Measurements from ENCODE around the gene UCK1.
"Not testable (repeated sequence)": the region's sequence is repeated elsewhere in the genome, so short reads cannot be mapped to it uniquely, and the experiment has no call there.

The UCK1 gene

GRCh38 chr9:131521203-131521602 lies 9.9 kb downstream of the UCK1 start:
- no peaks in the 10 kb centered on the region for H3K27me3 ChIP-seq (ENCODE audit: control insufficient read depth in 1 of 2, insufficient read depth in 2 of 2, low read length in 2 of 2)
- H3K4me3 ChIP-seq (ENCODE audit: low read length in 2 of 2), result no peak overlapping the region
- H3K36me3 ChIP-seq (ENCODE audit: control insufficient read depth in 2 of 2, insufficient read depth in 2 of 2, low read length in 2 of 2), result peaks cover 64 to 72% of the 10 kb centered on the region in 2 donors
- H3K4me1 ChIP-seq (ENCODE audit: control insufficient read depth, insufficient read depth, low read length), result peaks cover 15% of the 10 kb centered on the region
- no peaks in the 10 kb centered on the region for H3K9me3 ChIP-seq (ENCODE audit: control insufficient read depth in 2 of 2, low read length in 2 of 2)
- no peak overlapping the region for H3K27ac ChIP-seq (ENCODE audit: low read length)
- H3K9ac ChIP-seq (ENCODE audit: low read length in 2 of 2), result no peak overlapping the region

GRCh38 chr9:131520503-131520902 lies 10.6 kb downstream of the UCK1 start:
- Histone ChIP-seq H3K4me3 (ENCODE audit: low read length in 2 of 2) (no peak overlapping the region), H3K4me1 (ENCODE audit: control insufficient read depth, insufficient read depth, low read length) (peaks cover 15% of the 10 kb centered on the region), H3K9ac (ENCODE audit: low read length in 2 of 2) (no peak overlapping the region), H3K9me3 (ENCODE audit: control insufficient read depth in 2 of 2, low read length in 2 of 2) (no peaks in the 10 kb centered on the region), H3K27ac (ENCODE audit: low read length) (no peak overlapping the region), H3K27me3 (ENCODE audit: control insufficient read depth in 1 of 2, insufficient read depth in 2 of 2, low read length in 2 of 2) (no peaks in the 10 kb centered on the region), H3K36me3 (ENCODE audit: control insufficient read depth in 2 of 2, insufficient read depth in 2 of 2, low read length in 2 of 2) (peaks cover 64 to 73% of the 10 kb centered on the region in 2 donors)

- H3K9ac ChIP-seq (ENCODE audit: low read length in 2 of 2), result no peak overlapping the region
These were observed 12.5 kb downstream of the UCK1 start for GRCh38 chr9:131518553-131518952.

GRCh38 chr9:131517761-131518190 lies 13.3 kb downstream of the UCK1 start:
- Histone ChIP-seq H3K4me3 (ENCODE audit: low read length in 2 of 2) (peak overlapping the region in 1 of 2 donors; percentile 22), H3K36me3 (ENCODE audit: control insufficient read depth in 2 of 2, insufficient read depth in 2 of 2, low read length in 2 of 2) (peaks cover 54 to 70% of the 10 kb centered on the region in 2 donors), H3K27ac (ENCODE audit: low read length) (peak overlapping the region; percentile 69), H3K27me3 (ENCODE audit: control insufficient read depth in 1 of 2, insufficient read depth in 2 of 2, low read length in 2 of 2) (no peaks in the 10 kb centered on the region), H3K4me1 (ENCODE audit: control insufficient read depth, insufficient read depth, low read length) (peaks cover 15% of the 10 kb centered on the region), H3K9ac (ENCODE audit: low read length in 2 of 2) (no peak overlapping the region), H3K9me3 (ENCODE audit: control insufficient read depth in 2 of 2, low read length in 2 of 2) (no peaks in the 10 kb centered on the region)

More at GRCh38 chr9:131518553-131518952, 12.5 kb downstream of the UCK1 start:
- Histone ChIP-seq H3K4me1 (ENCODE audit: control insufficient read depth, insufficient read depth, low read length) (peaks cover 15% of the 10 kb centered on the region), H3K4me3 (ENCODE audit: low read length in 2 of 2) (no peak overlapping the region), H3K9me3 (ENCODE audit: control insufficient read depth in 2 of 2, low read length in 2 of 2) (no peaks in the 10 kb centered on the region), H3K27ac (ENCODE audit: low read length) (peak overlapping the region; percentile 69), H3K36me3 (ENCODE audit: control insufficient read depth in 2 of 2, insufficient read depth in 2 of 2, low read length in 2 of 2) (peaks cover 56 to 65% of the 10 kb centered on the region in 2 donors), H3K27me3 (ENCODE audit: control insufficient read depth in 1 of 2, insufficient read depth in 2 of 2, low read length in 2 of 2) (no peaks in the 10 kb centered on the region)

GRCh38 chr9:131516930-131517329 lies 14.1 kb downstream of the UCK1 start:
- Histone ChIP-seq H3K36me3 (ENCODE audit: control insufficient read depth in 2 of 2, insufficient read depth in 2 of 2, low read length in 2 of 2) (peaks cover 53 to 70% of the 10 kb centered on the region in 2 donors), H3K4me3 (ENCODE audit: low read length in 2 of 2) (no peak overlapping the region), H3K27me3 (ENCODE audit: control insufficient read depth in 1 of 2, insufficient read depth in 2 of 2, low read length in 2 of 2) (no peaks in the 10 kb centered on the region), H3K9ac (ENCODE audit: low read length in 2 of 2) (no peak overlapping the region), H3K27ac (ENCODE audit: low read length) (peak overlapping the region; percentile 69), H3K9me3 (ENCODE audit: control insufficient read depth in 2 of 2, low read length in 2 of 2) (no peaks in the 10 kb centered on the region), H3K4me1 (ENCODE audit: control insufficient read depth, insufficient read depth, low read length) (peaks cover 15% of the 10 kb centered on the region)

- H3K9me3 ChIP-seq (ENCODE audit: control insufficient read depth in 2 of 2, low read length in 2 of 2), result no peaks in the 10 kb centered on the region
- no peaks in the 10 kb centered on the region for H3K27me3 ChIP-seq (ENCODE audit: control insufficient read depth in 1 of 2, insufficient read depth in 2 of 2, low read length in 2 of 2)
- H3K36me3 ChIP-seq (ENCODE audit: control insufficient read depth in 2 of 2, insufficient read depth in 2 of 2, low read length in 2 of 2), result peaks cover 55 to 70% of the 10 kb centered on the region in 2 donors
- H3K9ac ChIP-seq (ENCODE audit: low read length in 2 of 2), result no peak overlapping the region
- H3K27ac ChIP-seq (ENCODE audit: low read length), result no peak overlapping the region
- peaks cover 15% of the 10 kb centered on the region for H3K4me1 ChIP-seq (ENCODE audit: control insufficient read depth, insufficient read depth, low read length)
- no peak overlapping the region for H3K4me3 ChIP-seq (ENCODE audit: low read length in 2 of 2)
These were observed 15.0 kb downstream of the UCK1 start for GRCh38 chr9:131516100-131516499.

- not testable (repeated sequence) for H3K27ac ChIP-seq (ENCODE audit: low read length); H3K27me3 ChIP-seq (ENCODE audit: control insufficient read depth in 1 of 2, insufficient read depth in 2 of 2, low read length in 2 of 2); H3K9ac ChIP-seq (ENCODE audit: low read length in 2 of 2); H3K9me3 ChIP-seq (ENCODE audit: control insufficient read depth in 2 of 2, low read length in 2 of 2); H3K4me3 ChIP-seq (ENCODE audit: low read length in 2 of 2)
- H3K36me3 ChIP-seq (ENCODE audit: control insufficient read depth in 2 of 2, insufficient read depth in 2 of 2, low read length in 2 of 2), result peaks cover 57 to 74% of the 10 kb centered on the region in 2 donors
- H3K4me1 ChIP-seq (ENCODE audit: control insufficient read depth, insufficient read depth, low read length), result peaks cover 15% of the 10 kb centered on the region
These were observed 15.5 kb downstream of the UCK1 start for GRCh38 chr9:131515559-131516031.

- H3K9me3 ChIP-seq (ENCODE audit: control insufficient read depth in 2 of 2, low read length in 2 of 2), result no peaks in the 10 kb centered on the region
- H3K4me3 ChIP-seq (ENCODE audit: low read length in 2 of 2), result no peak overlapping the region
- no peak overlapping the region for H3K9ac ChIP-seq (ENCODE audit: low read length in 2 of 2)
- H3K27me3 ChIP-seq (ENCODE audit: control insufficient read depth in 1 of 2, insufficient read depth in 2 of 2, low read length in 2 of 2), result no peaks in the 10 kb centered on the region
- no peak overlapping the region for H3K27ac ChIP-seq (ENCODE audit: low read length)
- H3K36me3 ChIP-seq (ENCODE audit: control insufficient read depth in 2 of 2, insufficient read depth in 2 of 2, low read length in 2 of 2), result peaks cover 48 to 62% of the 10 kb centered on the region in 2 donors
- peaks cover 11% of the 10 kb centered on the region for H3K4me1 ChIP-seq (ENCODE audit: control insufficient read depth, insufficient read depth, low read length)
These were observed 17.9 kb downstream of the UCK1 start for GRCh38 chr9:131513177-131513576.

GRCh38 chr9:131511880-131512279 lies 19.2 kb downstream of the UCK1 start:
- no peak overlapping the region for H3K27ac ChIP-seq (ENCODE audit: low read length)
- H3K9me3 ChIP-seq (ENCODE audit: control insufficient read depth in 2 of 2, low read length in 2 of 2), result no peaks in the 10 kb centered on the region
- H3K4me3 ChIP-seq (ENCODE audit: low read length in 2 of 2), result no peak overlapping the region
- no peaks in the 10 kb centered on the region for H3K27me3 ChIP-seq (ENCODE audit: control insufficient read depth in 1 of 2, insufficient read depth in 2 of 2, low read length in 2 of 2)
- H3K36me3 ChIP-seq (ENCODE audit: control insufficient read depth in 2 of 2, insufficient read depth in 2 of 2, low read length in 2 of 2), result peaks cover 54 to 62% of the 10 kb centered on the region in 2 donors
- peaks cover 2% of the 10 kb centered on the region for H3K4me1 ChIP-seq (ENCODE audit: control insufficient read depth, insufficient read depth, low read length)
- H3K9ac ChIP-seq (ENCODE audit: low read length in 2 of 2), result no peak overlapping the region

- H3K4me3 ChIP-seq (ENCODE audit: low read length in 2 of 2), result no peak overlapping the region
- no peak overlapping the region for H3K27ac ChIP-seq (ENCODE audit: low read length)
- peaks cover 49 to 57% of the 10 kb centered on the region in 2 donors for H3K36me3 ChIP-seq (ENCODE audit: control insufficient read depth in 2 of 2, insufficient read depth in 2 of 2, low read length in 2 of 2)
- no peaks in the 10 kb centered on the region for H3K27me3 ChIP-seq (ENCODE audit: control insufficient read depth in 1 of 2, insufficient read depth in 2 of 2, low read length in 2 of 2)
- H3K9me3 ChIP-seq (ENCODE audit: control insufficient read depth in 2 of 2, low read length in 2 of 2), result no peaks in the 10 kb centered on the region
- H3K9ac ChIP-seq (ENCODE audit: low read length in 2 of 2), result no peak overlapping the region
- no peaks in the 10 kb centered on the region for H3K4me1 ChIP-seq (ENCODE audit: control insufficient read depth, insufficient read depth, low read length)
These were observed 19.6 kb downstream of the UCK1 start for GRCh38 chr9:131511416-131511815.

GRCh38 chr9:131505012-131505411 lies 26.1 kb downstream of the UCK1 start:
- peaks cover 10 to 12% of the 10 kb centered on the region in 2 donors for H3K36me3 ChIP-seq (ENCODE audit: control insufficient read depth in 2 of 2, insufficient read depth in 2 of 2, low read length in 2 of 2)

More at GRCh38 chr9:131505012-131505411, 26.1 kb downstream of the UCK1 start:
- Histone ChIP-seq H3K27me3 (ENCODE audit: control insufficient read depth in 1 of 2, insufficient read depth in 2 of 2, low read length in 2 of 2) (no peaks in the 10 kb centered on the region), H3K9me3 (ENCODE audit: control insufficient read depth in 2 of 2, low read length in 2 of 2) (no peaks in the 10 kb centered on the region), H3K9ac (ENCODE audit: low read length in 2 of 2) (no peak overlapping the region), H3K4me3 (ENCODE audit: low read length in 2 of 2) (no peak overlapping the region), H3K27ac (ENCODE audit: low read length) (no peak overlapping the region), H3K4me1 (ENCODE audit: control insufficient read depth, insufficient read depth, low read length) (peaks cover 21% of the 10 kb centered on the region)
